Mesangial cell (primary cell): ENCODE results near the gene GNGT2. TPM values are rescaled to one million over a fixed set of nuclear protein-coding genes. Genes with fewer than 3 reads are reported as not detected.

ENCODE experiments used
- total RNA-seq: library from RNA; depleted of rRNA; stranded (reverse); fragments of >200 nt; gene quantifications from 2 replicates; pipeline ENCODE4 v1.2.3, GENCODE V29; 2015

The GNGT2 gene
- not detected in 2 replicates for total RNA-seq

DNA sequence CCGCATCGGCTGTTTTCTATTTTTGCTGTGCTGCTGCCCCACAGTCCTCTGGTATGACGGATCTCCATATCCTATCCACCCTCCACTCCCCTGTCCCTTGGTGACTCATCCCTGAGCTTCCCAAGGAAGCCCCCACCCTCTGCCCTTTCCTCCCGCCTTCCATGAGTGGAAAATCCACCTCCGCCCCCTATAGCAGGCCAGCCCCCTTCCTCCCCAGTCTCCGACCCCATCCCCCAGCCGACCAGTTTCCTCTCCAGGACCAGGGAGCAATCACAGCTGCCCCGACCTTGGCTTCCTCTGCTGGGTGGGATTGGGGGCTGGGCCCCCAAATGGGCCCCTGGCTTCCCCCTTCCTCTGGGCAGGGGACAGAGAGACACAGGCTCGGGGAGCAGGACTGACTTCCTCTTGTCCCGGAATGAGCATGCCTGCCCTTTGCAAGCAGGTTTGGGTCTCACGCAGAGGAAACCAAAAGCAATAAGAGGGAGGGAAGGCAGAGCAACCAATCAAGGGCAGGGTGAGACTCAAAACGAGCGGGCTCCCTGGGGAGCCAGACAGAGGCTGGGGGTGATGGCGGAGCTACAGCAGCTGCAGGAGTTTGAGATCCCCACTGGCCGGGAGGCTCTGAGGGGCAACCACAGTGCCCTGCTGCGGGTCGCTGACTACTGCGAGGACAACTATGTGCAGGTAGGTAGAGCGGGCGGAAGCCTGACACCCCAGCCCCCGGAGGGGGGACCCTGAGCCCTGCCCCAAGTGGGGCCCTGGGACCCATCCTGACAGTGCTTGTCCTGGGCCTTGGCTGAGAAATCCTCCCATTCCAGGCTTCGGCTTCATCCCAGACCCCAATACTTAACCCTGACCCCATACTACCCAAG, at the start of gene GNGT2, which contains the start of gene ABI3:
TSS of gene GNGT2 (minus strand) at position 417 of the 872 bp plus-strand sequence. CDS start 3,152 bp downstream, outside the sequence.
TSS of gene ABI3 (plus strand) at position 550 of the 872 bp plus-strand sequence. CDS start at position 568, 18 bp downstream.

DNA sequence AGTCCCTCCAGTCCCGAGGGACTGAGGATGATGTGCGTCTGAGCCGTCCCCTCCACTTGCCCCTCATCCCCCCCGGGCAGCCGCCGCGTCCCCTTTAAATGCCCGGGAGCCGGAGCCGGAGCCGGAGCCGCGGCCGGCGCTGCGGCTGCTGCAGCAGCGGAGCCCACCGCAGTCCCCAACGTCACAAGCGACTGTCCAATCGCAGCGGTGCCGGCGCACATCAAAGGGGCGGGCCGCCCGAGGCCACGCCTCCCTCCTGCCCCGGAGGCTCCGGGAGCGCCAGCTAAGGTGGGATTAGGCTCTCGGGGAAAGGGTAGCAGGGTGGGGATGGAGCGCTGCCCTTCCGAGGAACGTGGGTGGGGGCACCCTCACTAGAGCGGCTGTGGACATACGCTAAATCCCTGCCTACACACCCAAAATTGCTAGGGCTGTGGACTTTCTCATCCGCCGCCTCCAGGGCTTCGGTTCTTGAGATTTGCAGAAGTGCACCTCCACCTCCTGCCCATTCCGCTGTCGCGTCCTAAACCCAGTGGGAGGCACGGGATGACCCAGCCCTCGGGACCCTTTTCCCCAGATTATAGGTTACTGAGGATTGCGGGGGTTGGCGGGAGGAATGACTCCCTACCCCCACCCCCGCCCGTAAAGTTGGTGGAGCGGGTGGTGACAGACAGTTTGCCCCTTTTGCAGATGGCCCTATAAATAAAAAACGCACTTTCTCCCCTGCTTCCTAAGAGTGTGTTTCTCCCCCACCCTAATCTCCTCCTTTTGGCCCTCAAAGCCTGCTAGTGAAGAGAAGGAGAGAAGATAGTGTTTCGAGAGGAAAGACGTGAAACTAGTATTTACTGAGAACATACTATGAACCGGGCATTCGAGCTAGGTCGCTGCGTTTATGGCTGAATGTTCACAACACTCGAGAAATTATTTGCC, 20.5 kb upstream of the GNGT2 start, which contains the start of gene PHOSPHO1:
TSS of gene PHOSPHO1 (minus strand) at position 152 of the 927 bp plus-strand sequence. CDS start 4,096 bp downstream, outside the sequence.

Other genes starting within 250 kb of the GNGT2 start
- 0.13 TPM in 1 of 2 replicates, not detected in the other for gene GIP, start 242.0 kb downstream of the GNGT2 start, total RNA-seq
- 13.0 and 18.1 TPM in 2 replicates for gene IGF2BP1, start 213.2 kb downstream of the GNGT2 start, total RNA-seq
- gene B4GALNT2, start 77.8 kb downstream of the GNGT2 start, total RNA-seq = 0.13 TPM in 1 of 2 replicates, not detected in the other
- 0.38 and 0.81 TPM in 2 replicates for gene ABI3, start 133 bp upstream of the GNGT2 start, total RNA-seq
- gene PHOSPHO1, start 20.2 kb upstream of the GNGT2 start, total RNA-seq = 0.51 TPM in 1 of 2 replicates, not detected in the other
- gene ZNF652, start 151.7 kb upstream of the GNGT2 start, total RNA-seq = 7.7 and 16.6 TPM in 2 replicates
- gene PHB1, start 204.3 kb upstream of the GNGT2 start, total RNA-seq = 101 and 195 TPM in 2 replicates